SK-N-SH (cell line): ENCODE results near the gene SAMD8.

Experiments
- EZH2phosphoT487 ChIP-seq: fragments of 200-600 bp; sonication (generic); IDR thresholded peaks from 2 replicates; pipeline ENCODE4 v1.6.1; 2017; ENCODE audit warnings: low read depth, mixed run types, mild to moderate bottlenecking, antibody characterized with exemption, moderate library complexity, borderline replicate concordance
- GATA2 ChIP-seq: sonication (generic); formaldehyde crosslinking; IDR thresholded peaks from 2 replicates; pipeline ENCODE4 v1.5.0; 2020; ENCODE audit warnings: mild to moderate bottlenecking, missing genetic modification reagents
- POLR2AphosphoS5 ChIP-seq: IDR thresholded peaks from 2 replicates; pipeline ENCODE4 v1.6.1; 2012; ENCODE audit warnings: low read depth, low read length
- RXRA ChIP-seq: IDR thresholded peaks from 2 replicates; pipeline ENCODE4 v1.4.0; 2012; ENCODE audit warnings: low read depth, mild to moderate bottlenecking, borderline replicate concordance
- TF ChIP-seq, protein P1 (sequence below): IDR thresholded peaks from 2 replicates; pipeline ENCODE4 v1.4.0; 2012; ENCODE audit warnings: low read depth
- TF ChIP-seq, protein P2 (sequence below): fragments of 200-600 bp; sonication (generic); IDR thresholded peaks from 2 replicates; pipeline ENCODE4 v1.6.1; 2017; ENCODE audit warnings: antibody characterized with exemption, mild to moderate bottlenecking, moderate library complexity
- TF ChIP-seq, protein P3 (sequence below): IDR thresholded peaks from 2 replicates; pipeline ENCODE4 v1.4.0; 2012; ENCODE audit warnings: low read depth, borderline replicate concordance
- TF ChIP-seq, protein P4 (sequence below): IDR thresholded peaks from 2 replicates; pipeline ENCODE4 v1.6.1; 2012; ENCODE audit warnings: mild to moderate bottlenecking, low read depth, low read length, moderate library complexity

GRCh38 chr10:75089634-75090033 is 21.8 kb upstream of the SAMD8 start:
- TF ChIP-seq, protein P1, sequence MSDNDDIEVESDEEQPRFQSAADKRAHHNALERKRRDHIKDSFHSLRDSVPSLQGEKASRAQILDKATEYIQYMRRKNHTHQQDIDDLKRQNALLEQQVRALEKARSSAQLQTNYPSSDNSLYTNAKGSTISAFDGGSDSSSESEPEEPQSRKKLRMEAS: no peak
- no peak for TF ChIP-seq GATA2 (CRISPR knock-in tag)
- TF ChIP-seq, protein P2, sequence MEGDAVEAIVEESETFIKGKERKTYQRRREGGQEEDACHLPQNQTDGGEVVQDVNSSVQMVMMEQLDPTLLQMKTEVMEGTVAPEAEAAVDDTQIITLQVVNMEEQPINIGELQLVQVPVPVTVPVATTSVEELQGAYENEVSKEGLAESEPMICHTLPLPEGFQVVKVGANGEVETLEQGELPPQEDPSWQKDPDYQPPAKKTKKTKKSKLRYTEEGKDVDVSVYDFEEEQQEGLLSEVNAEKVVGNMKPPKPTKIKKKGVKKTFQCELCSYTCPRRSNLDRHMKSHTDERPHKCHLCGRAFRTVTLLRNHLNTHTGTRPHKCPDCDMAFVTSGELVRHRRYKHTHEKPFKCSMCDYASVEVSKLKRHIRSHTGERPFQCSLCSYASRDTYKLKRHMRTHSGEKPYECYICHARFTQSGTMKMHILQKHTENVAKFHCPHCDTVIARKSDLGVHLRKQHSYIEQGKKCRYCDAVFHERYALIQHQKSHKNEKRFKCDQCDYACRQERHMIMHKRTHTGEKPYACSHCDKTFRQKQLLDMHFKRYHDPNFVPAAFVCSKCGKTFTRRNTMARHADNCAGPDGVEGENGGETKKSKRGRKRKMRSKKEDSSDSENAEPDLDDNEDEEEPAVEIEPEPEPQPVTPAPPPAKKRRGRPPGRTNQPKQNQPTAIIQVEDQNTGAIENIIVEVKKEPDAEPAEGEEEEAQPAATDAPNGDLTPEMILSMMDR: no peak
- TF ChIP-seq, protein P3, sequence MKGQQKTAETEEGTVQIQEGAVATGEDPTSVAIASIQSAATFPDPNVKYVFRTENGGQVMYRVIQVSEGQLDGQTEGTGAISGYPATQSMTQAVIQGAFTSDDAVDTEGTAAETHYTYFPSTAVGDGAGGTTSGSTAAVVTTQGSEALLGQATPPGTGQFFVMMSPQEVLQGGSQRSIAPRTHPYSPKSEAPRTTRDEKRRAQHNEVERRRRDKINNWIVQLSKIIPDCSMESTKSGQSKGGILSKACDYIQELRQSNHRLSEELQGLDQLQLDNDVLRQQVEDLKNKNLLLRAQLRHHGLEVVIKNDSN: no peak
- TF ChIP-seq EZH2phosphoT487: no peak
- TF ChIP-seq, protein P4, sequence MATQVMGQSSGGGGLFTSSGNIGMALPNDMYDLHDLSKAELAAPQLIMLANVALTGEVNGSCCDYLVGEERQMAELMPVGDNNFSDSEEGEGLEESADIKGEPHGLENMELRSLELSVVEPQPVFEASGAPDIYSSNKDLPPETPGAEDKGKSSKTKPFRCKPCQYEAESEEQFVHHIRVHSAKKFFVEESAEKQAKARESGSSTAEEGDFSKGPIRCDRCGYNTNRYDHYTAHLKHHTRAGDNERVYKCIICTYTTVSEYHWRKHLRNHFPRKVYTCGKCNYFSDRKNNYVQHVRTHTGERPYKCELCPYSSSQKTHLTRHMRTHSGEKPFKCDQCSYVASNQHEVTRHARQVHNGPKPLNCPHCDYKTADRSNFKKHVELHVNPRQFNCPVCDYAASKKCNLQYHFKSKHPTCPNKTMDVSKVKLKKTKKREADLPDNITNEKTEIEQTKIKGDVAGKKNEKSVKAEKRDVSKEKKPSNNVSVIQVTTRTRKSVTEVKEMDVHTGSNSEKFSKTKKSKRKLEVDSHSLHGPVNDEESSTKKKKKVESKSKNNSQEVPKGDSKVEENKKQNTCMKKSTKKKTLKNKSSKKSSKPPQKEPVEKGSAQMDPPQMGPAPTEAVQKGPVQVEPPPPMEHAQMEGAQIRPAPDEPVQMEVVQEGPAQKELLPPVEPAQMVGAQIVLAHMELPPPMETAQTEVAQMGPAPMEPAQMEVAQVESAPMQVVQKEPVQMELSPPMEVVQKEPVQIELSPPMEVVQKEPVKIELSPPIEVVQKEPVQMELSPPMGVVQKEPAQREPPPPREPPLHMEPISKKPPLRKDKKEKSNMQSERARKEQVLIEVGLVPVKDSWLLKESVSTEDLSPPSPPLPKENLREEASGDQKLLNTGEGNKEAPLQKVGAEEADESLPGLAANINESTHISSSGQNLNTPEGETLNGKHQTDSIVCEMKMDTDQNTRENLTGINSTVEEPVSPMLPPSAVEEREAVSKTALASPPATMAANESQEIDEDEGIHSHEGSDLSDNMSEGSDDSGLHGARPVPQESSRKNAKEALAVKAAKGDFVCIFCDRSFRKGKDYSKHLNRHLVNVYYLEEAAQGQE: no peak
- no peak for TF ChIP-seq POLR2AphosphoS5
- no peak for TF ChIP-seq RXRA
